Activated naive CD8-positive, alpha-beta T cell treated with anti-CD3 and anti-CD28 coated beads for 36 hours (primary cell): ENCODE results near the gene PDCD1. TPM values are rescaled to one million over a fixed set of nuclear protein-coding genes. Genes with fewer than 3 reads are reported as not detected.

Source experiments
- DNase-seq: peaks from one replicate; pipeline ENCODE4 v3.0.0; 2021
- H3K27ac Mint-ChIP-seq: one replicate; pipeline ENCODE4 v1.8.0; 2022; ENCODE audit warnings: mild to moderate bottlenecking, moderate library complexity, mixed read lengths
- H3K27me3 Mint-ChIP-seq: one replicate; pipeline ENCODE4 v1.8.0; 2022; ENCODE audit warnings: mild to moderate bottlenecking, mixed read lengths
- H3K36me3 Mint-ChIP-seq: one replicate; pipeline ENCODE4 v1.8.0; 2021; ENCODE audit warnings: mild to moderate bottlenecking, mixed read lengths
- H3K4me1 Mint-ChIP-seq: one replicate; pipeline ENCODE4 v1.8.0; 2021; ENCODE audit warnings: mixed read lengths
- H3K4me3 Mint-ChIP-seq: one replicate; pipeline ENCODE4 v1.8.0; 2022; ENCODE audit warnings: mild to moderate bottlenecking, moderate library complexity, mixed read lengths
- H3K9me3 Mint-ChIP-seq: one replicate; pipeline ENCODE4 v1.8.0; 2022; ENCODE audit warnings: mixed read lengths
- total RNA-seq, 2 experiments: library from RNA; stranded (reverse); gene quantifications; one replicate each; pipeline ENCODE4 v1.2.3, GENCODE V29; 2021

The PDCD1 gene
- total RNA-seq, 2 experiments from 2014 or later, result 24.3 TPM

- Mint-ChIP-seq H3K27me3 (no peaks in the 10 kb centered on the region), H3K4me3 (peak overlapping the region; percentile 22), H3K4me1 (peaks cover 18% of the 10 kb centered on the region), H3K36me3 (no peaks in the 10 kb centered on the region), H3K27ac (no peak overlapping the region), H3K9me3 (no peaks in the 10 kb centered on the region)
- DNase-seq, result no peak
Observed at GRCh38 chr2:241855245-241855887, 3.3 kb downstream of the PDCD1 start.

DNA sequence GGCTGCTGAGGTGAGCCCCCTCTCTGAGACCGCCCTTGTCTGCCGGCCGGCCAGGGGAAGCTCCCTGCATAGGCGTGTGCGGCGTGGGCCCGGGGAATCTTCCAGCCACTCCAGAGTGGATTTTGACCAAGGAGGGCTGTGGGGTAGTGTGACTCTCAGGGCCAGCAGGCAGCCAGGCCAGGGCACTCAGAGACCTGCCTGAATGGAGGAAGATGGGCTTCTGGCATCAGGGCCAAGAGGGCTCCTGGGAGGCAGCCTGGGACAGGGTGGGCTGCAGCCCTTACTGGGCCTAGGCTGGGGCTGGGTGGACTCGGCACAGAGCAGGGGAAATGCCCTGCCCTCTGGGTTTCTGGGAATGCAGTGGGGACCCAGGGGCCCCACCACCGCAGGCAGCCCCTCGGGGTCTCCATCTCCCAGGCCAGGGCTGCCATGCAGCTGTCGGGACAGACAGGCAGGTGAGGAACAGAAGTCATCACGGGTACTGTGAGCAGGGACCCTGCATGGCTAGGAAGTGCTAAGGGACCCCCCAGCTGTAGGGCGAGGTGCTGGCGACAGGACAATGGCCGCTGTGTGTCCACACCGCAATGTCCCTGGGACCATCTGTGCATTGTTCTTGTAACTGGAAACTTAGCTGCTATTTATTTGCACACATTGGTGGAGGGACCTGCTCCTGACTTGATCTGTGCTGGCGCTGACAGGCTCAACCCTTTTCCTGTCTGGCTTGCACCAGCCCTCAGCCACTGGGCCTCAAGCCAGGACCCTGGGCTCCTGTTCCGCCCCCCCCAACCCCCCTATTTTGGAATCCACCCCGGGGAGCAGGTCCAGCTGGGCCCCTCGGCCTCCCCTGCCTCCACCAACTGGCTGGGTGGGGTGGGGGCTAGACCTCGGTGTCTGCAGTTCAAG lies 4.1 kb downstream of the PDCD1 start:
- Mint-ChIP-seq H3K27ac (no peak overlapping the region), H3K9me3 (no peaks in the 10 kb centered on the region), H3K27me3 (no peaks in the 10 kb centered on the region), H3K4me3 (no peak overlapping the region), H3K4me1 (peaks cover 15% of the 10 kb centered on the region), H3K36me3 (no peaks in the 10 kb centered on the region)
- DNase-seq, result no peak

DNA sequence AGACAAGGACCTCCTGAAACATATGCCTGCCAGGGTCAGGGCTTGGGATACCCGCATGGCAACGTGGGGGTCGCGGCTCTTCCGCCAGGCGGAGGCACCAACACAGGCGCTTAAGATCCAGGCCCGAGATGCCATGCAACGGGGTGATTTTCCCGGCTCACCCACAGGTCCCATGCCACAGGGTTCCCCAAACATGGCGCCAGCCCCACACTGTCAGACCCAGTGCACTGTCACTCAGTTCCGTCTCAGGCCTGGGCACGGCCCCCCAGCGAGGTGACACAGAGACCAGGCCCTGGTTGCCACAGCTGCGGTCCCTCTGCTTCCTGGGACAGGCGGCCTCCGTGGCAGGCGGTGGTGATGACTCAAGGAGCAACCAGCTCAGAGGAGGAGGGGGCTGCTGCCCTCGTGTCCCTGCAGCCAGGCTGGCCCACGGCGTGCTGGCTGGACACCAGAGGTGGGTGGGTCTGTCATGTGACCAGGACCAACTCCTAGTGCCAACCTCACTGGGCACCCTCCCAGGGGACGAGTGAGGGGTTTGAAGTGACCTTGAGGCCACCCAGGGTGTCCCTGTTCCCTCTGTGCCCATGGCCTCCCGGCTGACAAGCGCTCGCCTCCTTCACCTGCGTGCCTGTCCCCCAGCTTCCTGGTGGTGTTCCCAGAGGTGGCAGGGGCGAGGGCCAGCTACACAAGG lies 4.9 kb downstream of the PDCD1 start:
- no peaks in the 10 kb centered on the region for H3K9me3 Mint-ChIP-seq
- H3K27me3 Mint-ChIP-seq, result no peaks in the 10 kb centered on the region
- DNase-seq, result no peak
- no peak overlapping the region for H3K4me3 Mint-ChIP-seq
- peaks cover 14% of the 10 kb centered on the region for H3K4me1 Mint-ChIP-seq
- no peaks in the 10 kb centered on the region for H3K36me3 Mint-ChIP-seq
- no peak overlapping the region for H3K27ac Mint-ChIP-seq

GRCh38 chr2:241852981-241853631 lies 5.6 kb downstream of the PDCD1 start:
- Mint-ChIP-seq H3K36me3 (no peaks in the 10 kb centered on the region), H3K9me3 (no peaks in the 10 kb centered on the region), H3K27ac (no peak overlapping the region), H3K27me3 (no peaks in the 10 kb centered on the region), H3K4me1 (peaks cover 12% of the 10 kb centered on the region), H3K4me3 (no peak overlapping the region)
- no peak for DNase-seq

DNA sequence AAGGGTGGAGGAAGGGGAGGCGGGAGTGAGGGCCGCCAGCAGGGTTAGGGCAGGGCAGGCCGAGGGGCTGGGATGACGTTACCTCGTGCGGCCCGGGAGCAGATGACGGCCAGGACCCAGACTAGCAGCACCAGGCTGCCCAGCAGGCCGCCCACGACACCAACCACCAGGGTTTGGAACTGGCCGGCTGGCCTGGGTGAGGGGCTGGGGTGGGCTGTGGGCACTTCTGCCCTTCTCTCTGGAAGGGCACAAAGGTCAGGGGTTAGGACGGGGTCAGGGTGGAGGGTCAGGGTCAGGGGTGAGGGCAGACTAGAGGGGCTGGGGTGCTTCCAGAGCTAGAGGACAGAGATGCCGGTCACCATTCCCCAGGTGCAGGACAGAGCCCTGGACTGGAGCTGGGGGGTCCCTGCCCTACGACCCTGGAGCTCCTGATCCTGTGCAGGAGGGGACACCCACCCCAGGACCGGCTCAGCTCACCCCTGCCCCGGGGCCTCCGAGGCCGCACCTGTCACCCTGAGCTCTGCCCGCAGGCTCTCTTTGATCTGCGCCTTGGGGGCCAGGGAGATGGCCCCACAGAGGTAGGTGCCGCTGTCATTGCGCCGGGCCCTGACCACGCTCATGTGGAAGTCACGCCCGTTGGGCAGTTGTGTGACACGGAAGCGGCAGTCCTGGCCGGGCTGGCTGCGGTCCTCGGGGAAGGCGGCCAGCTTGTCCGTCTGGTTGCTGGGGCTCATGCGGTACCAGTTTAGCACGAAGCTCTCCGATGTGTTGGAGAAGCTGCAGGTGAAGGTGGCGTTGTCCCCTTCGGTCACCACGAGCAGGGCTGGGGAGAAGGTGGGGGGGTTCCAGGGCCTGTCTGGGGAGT lies 6.3 kb downstream of the PDCD1 start:
- Mint-ChIP-seq H3K4me3 (no peak overlapping the region), H3K4me1 (peaks cover 10% of the 10 kb centered on the region), H3K9me3 (no peaks in the 10 kb centered on the region), H3K27me3 (no peaks in the 10 kb centered on the region), H3K27ac (no peak overlapping the region), H3K36me3 (no peaks in the 10 kb centered on the region)
- DNase-seq, result no peak

GRCh38 chr2:241851325-241852115 lies 7.2 kb downstream of the PDCD1 start:
- Mint-ChIP-seq H3K27me3 (no peaks in the 10 kb centered on the region), H3K36me3 (peaks cover 2% of the 10 kb centered on the region), H3K4me3 (no peak overlapping the region), H3K27ac (no peak overlapping the region), H3K9me3 (no peaks in the 10 kb centered on the region), H3K4me1 (peaks cover 7% of the 10 kb centered on the region)
- no peak for DNase-seq

GRCh38 chr2:241850544-241851324 lies 8.0 kb downstream of the PDCD1 start:
- DNase-seq, result no peak
- H3K9me3 Mint-ChIP-seq, result peaks cover 3% of the 10 kb centered on the region
- peaks cover 10% of the 10 kb centered on the region for H3K36me3 Mint-ChIP-seq
- H3K27ac Mint-ChIP-seq, result no peak overlapping the region
- peaks cover 9% of the 10 kb centered on the region for H3K4me1 Mint-ChIP-seq
- no peak overlapping the region for H3K4me3 Mint-ChIP-seq
- no peaks in the 10 kb centered on the region for H3K27me3 Mint-ChIP-seq

GRCh38 chr2:241849616-241850543 lies 8.8 kb downstream of the PDCD1 start:
- Mint-ChIP-seq H3K27me3 (no peaks in the 10 kb centered on the region), H3K27ac (no peak overlapping the region), H3K4me1 (peaks cover 17% of the 10 kb centered on the region), H3K9me3 (peaks cover 3% of the 10 kb centered on the region), H3K36me3 (peaks cover 13% of the 10 kb centered on the region), H3K4me3 (no peak overlapping the region)
- no peak for DNase-seq

DNA sequence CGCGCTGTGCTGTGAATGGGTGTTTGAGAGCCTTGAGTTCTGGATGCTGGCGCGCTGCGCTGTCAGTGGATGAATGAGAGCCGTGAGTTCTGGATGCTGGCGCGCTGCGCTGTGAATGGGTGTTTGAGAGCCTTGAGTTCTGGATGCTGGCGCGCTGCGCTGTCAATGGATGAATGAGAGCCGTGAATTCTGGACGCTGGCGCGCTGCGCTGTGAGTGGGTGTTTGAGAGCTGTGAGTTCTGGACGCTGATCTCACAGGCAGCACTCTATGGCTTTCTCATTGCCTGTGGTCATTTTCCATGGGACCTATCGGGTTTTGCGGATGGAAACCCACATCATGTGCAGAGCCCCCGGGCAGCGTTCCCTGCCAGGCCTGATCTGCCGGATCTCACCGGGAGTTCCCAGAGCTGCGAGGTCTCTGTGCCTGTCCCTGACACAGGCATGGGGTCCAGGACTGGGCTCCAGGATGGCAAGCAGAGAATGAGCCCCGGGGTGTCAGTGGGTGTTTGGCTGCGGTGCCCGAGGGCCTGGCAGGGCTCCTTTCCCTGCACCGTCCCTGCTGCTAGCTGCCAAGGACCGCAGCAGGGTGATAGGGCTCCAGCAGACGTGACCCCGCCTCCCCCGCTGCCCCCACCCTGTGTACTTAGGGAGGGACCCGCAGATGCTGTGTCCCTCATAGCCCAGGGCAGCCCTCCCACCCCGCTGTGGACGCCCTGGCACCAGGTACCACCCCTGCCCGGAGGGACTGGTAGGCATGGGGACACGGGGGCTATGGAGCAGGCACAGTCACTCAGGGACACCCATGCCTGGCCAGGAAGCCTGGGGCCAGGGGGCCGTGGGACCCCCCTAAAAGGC lies 9.7 kb downstream of the PDCD1 start:
- Mint-ChIP-seq H3K4me3 (no peak overlapping the region), H3K36me3 (peaks cover 13% of the 10 kb centered on the region), H3K9me3 (peaks cover 3% of the 10 kb centered on the region), H3K4me1 (peaks cover 23% of the 10 kb centered on the region), H3K27me3 (peaks cover 4% of the 10 kb centered on the region), H3K27ac (no peak overlapping the region)
- no peak for DNase-seq

GRCh38 chr2:241846406-241846805 lies 12.3 kb downstream of the PDCD1 start:
- peaks cover 35% of the 10 kb centered on the region for H3K4me1 Mint-ChIP-seq
- H3K9me3 Mint-ChIP-seq, result peaks cover 3% of the 10 kb centered on the region
- peak overlapping the region; percentile 84 for H3K27ac Mint-ChIP-seq
- H3K4me3 Mint-ChIP-seq, result peak overlapping the region; percentile 60
- peaks cover 13% of the 10 kb centered on the region for H3K36me3 Mint-ChIP-seq
- peaks cover 9% of the 10 kb centered on the region for H3K27me3 Mint-ChIP-seq
- DNase-seq, result no peak

DNA sequence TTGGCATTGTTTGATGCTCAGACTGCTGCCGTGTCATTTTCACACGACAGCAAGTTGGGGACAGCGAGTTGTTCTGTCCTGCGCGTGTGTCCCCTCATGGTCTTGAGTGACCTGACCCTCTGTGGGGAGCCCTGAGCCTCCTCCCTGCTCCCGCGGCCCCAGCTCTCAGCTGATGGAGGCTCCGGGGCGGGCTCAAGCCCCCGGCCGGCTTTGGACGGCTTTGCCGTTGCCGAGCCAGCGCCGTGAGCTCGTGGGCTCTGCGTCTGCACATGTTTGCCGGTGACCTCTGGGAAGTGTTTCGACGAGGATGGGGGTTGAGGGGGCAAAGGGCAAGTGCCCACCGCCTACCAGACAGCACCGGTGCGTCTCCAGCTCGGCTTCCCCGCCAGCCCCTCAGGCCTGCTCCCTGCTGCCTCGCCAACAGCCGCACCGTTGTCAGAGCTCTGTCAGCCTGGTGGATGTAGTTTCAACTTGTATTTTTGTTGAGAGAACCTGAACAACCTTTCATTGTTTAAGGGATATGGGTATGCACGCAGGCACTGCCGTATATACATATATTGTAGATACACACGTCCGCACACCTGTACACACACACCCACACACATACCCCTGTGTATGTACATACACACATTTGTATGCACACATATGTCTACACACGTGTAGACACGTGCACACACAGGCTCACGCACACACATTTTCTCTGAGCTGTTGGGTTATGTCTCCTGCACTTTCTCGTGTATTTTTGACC lies 13.7 kb downstream of the PDCD1 start:
- H3K4me1 Mint-ChIP-seq, result peaks cover 35% of the 10 kb centered on the region

More for the DNA sequence above, 13.7 kb downstream of the PDCD1 start:
- Mint-ChIP-seq H3K27me3 (peaks cover 15% of the 10 kb centered on the region), H3K9me3 (peaks cover 3% of the 10 kb centered on the region), H3K27ac (peak overlapping the region; percentile 78), H3K4me3 (peak overlapping the region; percentile 60), H3K36me3 (peaks cover 13% of the 10 kb centered on the region)
- no peak for DNase-seq
